ENCODE data around the gene CFAP52.
"Not testable (repeated sequence)": the region's sequence is repeated elsewhere in the genome, so short reads cannot be mapped to it uniquely, and the experiment has no call there.

CFAP52 gene

GRCh38 chr17:9576521-9577372 lies at the start of gene CFAP52:
Gene CFAP52 (plus strand): TSS chr17:9576642. CDS start chr17:9576696, 54 bp downstream.
- DNase-seq, result peak; percentile 82

GRCh38 chr17:9527788-9528187 lies 48.7 kb upstream of the CFAP52 start:
- DNase-seq, result no peak

GRCh38 chr17:9529033-9529700 lies 47.3 kb upstream of the CFAP52 start:
- no peak for DNase-seq

- no peak for DNase-seq
Observed at GRCh38 chr17:9531034-9531433, 45.4 kb upstream of the CFAP52 start.

- DNase-seq, result no peak
Observed at GRCh38 chr17:9532715-9533114, 43.7 kb upstream of the CFAP52 start.

- DNase-seq, result no peak
Observed at GRCh38 chr17:9533441-9533840, 43.0 kb upstream of the CFAP52 start.

GRCh38 chr17:9536061-9536460 lies 40.4 kb upstream of the CFAP52 start:
- DNase-seq, result no peak

- no peak for DNase-seq
Observed at GRCh38 chr17:9537177-9537776, 39.2 kb upstream of the CFAP52 start.

GRCh38 chr17:9538626-9539025 lies 37.8 kb upstream of the CFAP52 start:
- DNase-seq, result no peak

- no peak for DNase-seq
Observed at GRCh38 chr17:9541718-9542117, 34.7 kb upstream of the CFAP52 start.

GRCh38 chr17:9544221-9544620 lies 32.2 kb upstream of the CFAP52 start:
- DNase-seq, result no peak

- DNase-seq, result no peak
Observed at GRCh38 chr17:9549215-9549614, 27.2 kb upstream of the CFAP52 start.

- no peak for DNase-seq
Observed at GRCh38 chr17:9553181-9553580, 23.3 kb upstream of the CFAP52 start.

- DNase-seq, result no peak
Observed at GRCh38 chr17:9553596-9553995, 22.8 kb upstream of the CFAP52 start.

- DNase-seq, result peak; percentile 66
Observed at GRCh38 chr17:9554715-9555114, 21.7 kb upstream of the CFAP52 start.

GRCh38 chr17:9557161-9557755 lies 19.2 kb upstream of the CFAP52 start:
- no peak for DNase-seq

GRCh38 chr17:9557857-9558256 lies 18.6 kb upstream of the CFAP52 start:
- no peak for DNase-seq

GRCh38 chr17:9564104-9564503 lies 12.3 kb upstream of the CFAP52 start:
- DNase-seq, result no peak

- peak; percentile 39 for DNase-seq
Observed at GRCh38 chr17:9566067-9566466, 10.4 kb upstream of the CFAP52 start.

- not testable (repeated sequence) for DNase-seq
Observed at GRCh38 chr17:9566739-9567138, 9.7 kb upstream of the CFAP52 start.

GRCh38 chr17:9568004-9568403 lies 8.4 kb upstream of the CFAP52 start:
- no peak for DNase-seq

- no peak for DNase-seq
Observed at GRCh38 chr17:9568957-9569588, 7.4 kb upstream of the CFAP52 start.

- no peak for DNase-seq
Observed at GRCh38 chr17:9571201-9571600, 5.2 kb upstream of the CFAP52 start.
